DOHH2 (cell line): Measurements from ENCODE around the gene C20orf96.

Source experiments
- H3F3A ChIP-seq: fragments of 200-600 bp; sonication (generic), shearing (Covaris generic); 2 replicates; pipeline ENCODE4 v1.6.0; 2016; ENCODE audit warnings: antibody characterized with exemption, mild to moderate bottlenecking; ENCODE audit not compliant: control insufficient read depth, insufficient read depth
- H3K27ac ChIP-seq: fragments of 200-600 bp; sonication (generic); 2 replicates; pipeline ENCODE4 v1.5.1; 2014; ENCODE audit warnings: low read depth, mild to moderate bottlenecking, low read length, moderate library complexity
- H3K27me3 ChIP-seq: fragments of 200-600 bp; sonication (generic); 2 replicates; pipeline ENCODE4 v1.6.1; 2014; ENCODE audit warnings: mild to moderate bottlenecking, low read length, mixed read lengths; ENCODE audit not compliant: control insufficient read depth
- H3K36me3 ChIP-seq: fragments of 200-600 bp; sonication (generic); 2 replicates; pipeline ENCODE4 v1.6.1; 2014; ENCODE audit warnings: mild to moderate bottlenecking, low read length, moderate library complexity, mixed read lengths; ENCODE audit not compliant: control insufficient read depth
- H3K4me1 ChIP-seq: fragments of 200-600 bp; sonication (generic); 2 replicates; pipeline ENCODE4 v1.6.1; 2014; ENCODE audit warnings: mild to moderate bottlenecking, low read length, mixed read lengths; ENCODE audit not compliant: control insufficient read depth
- H3K4me2 ChIP-seq: fragments of 200-600 bp; sonication (generic); 2 replicates; pipeline ENCODE4 v1.6.0; 2014; ENCODE audit warnings: mild to moderate bottlenecking, low read length, moderate library complexity
- H3K4me3 ChIP-seq: fragments of 200-600 bp; sonication (generic); 2 replicates; pipeline ENCODE4 v1.5.1; 2014; ENCODE audit warnings: mild to moderate bottlenecking, low read length, mixed read lengths
- H3K79me2 ChIP-seq: fragments of 200-600 bp; sonication (generic); 2 replicates; pipeline ENCODE4 v1.6.1; 2014; ENCODE audit warnings: mild to moderate bottlenecking, low read length, mixed read lengths; ENCODE audit not compliant: control insufficient read depth
- H3K9me2 ChIP-seq: fragments of 200-600 bp; sonication (generic); replicated peaks from 2 replicates; pipeline ENCODE4 v1.6.1; 2014; ENCODE audit warnings: mild to moderate bottlenecking, low read length, mixed read lengths; ENCODE audit not compliant: control insufficient read depth
- H3K9me3 ChIP-seq: fragments of 200-600 bp; sonication (generic); 2 replicates; pipeline ENCODE4 v1.6.1; 2014; ENCODE audit warnings: antibody characterized with exemption, low read length, mixed read lengths; ENCODE audit not compliant: control insufficient read depth, insufficient read depth
- H4K20me1 ChIP-seq: fragments of 200-600 bp; sonication (generic); 2 replicates; pipeline ENCODE4 v1.6.0; 2014; ENCODE audit warnings: low read depth, mild to moderate bottlenecking, antibody characterized with exemption, low read length, moderate library complexity; ENCODE audit not compliant: control insufficient read depth, insufficient read depth
- EZH2phosphoT487 ChIP-seq: fragments of 200-600 bp; sonication (generic); IDR thresholded peaks from 2 replicates; pipeline ENCODE4 v1.6.1; 2017; ENCODE audit warnings: borderline replicate concordance, mild to moderate bottlenecking, antibody characterized with exemption, low read length, moderate library complexity, mixed read lengths
- TF ChIP-seq, protein P1 (sequence below): fragments of 200-600 bp; sonication (generic); IDR thresholded peaks from one replicate; pipeline ENCODE4 v1.5.1; 2014; ENCODE audit warnings: antibody characterized with exemption, mild to moderate bottlenecking, low read depth, low read length; ENCODE audit not compliant: poor library complexity, severe bottlenecking

C20orf96 gene

DNA sequence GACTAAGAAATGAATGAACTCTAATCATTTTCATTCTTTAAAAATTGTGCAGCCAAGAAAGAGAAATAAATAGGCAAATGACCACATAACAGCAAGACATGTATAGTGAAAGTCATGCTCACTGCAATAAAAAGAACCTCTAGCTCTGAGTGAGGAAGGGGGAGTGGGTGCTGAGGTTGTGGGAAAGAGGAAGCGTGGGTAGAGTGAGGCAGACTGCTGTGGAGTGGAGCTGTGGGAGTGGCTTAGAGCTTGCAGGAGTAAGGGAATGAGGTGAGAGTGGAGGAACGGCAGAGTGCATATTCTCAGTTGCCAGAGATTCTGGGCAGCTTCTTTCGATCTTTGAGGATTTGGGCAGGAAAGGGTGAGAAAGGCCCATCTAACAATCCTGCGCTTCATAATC lies 53.1 kb downstream of the C20orf96 start:
- Histone ChIP-seq H3K9me2 (no peaks in the 10 kb centered on the region), H3K9me3 (no peaks in the 10 kb centered on the region), H4K20me1 (no peaks in the 10 kb centered on the region), H3F3A (no peaks in the 10 kb centered on the region), H3K79me2 (no peaks in the 10 kb centered on the region), H3K27me3 (peaks cover 11% of the 10 kb centered on the region), H3K4me3 (no peak overlapping the region), H3K36me3 (no peaks in the 10 kb centered on the region), H3K4me2 (no peak overlapping the region), H3K4me1 (no peaks in the 10 kb centered on the region), H3K27ac (no peak overlapping the region)
- TF ChIP-seq, protein P1, sequence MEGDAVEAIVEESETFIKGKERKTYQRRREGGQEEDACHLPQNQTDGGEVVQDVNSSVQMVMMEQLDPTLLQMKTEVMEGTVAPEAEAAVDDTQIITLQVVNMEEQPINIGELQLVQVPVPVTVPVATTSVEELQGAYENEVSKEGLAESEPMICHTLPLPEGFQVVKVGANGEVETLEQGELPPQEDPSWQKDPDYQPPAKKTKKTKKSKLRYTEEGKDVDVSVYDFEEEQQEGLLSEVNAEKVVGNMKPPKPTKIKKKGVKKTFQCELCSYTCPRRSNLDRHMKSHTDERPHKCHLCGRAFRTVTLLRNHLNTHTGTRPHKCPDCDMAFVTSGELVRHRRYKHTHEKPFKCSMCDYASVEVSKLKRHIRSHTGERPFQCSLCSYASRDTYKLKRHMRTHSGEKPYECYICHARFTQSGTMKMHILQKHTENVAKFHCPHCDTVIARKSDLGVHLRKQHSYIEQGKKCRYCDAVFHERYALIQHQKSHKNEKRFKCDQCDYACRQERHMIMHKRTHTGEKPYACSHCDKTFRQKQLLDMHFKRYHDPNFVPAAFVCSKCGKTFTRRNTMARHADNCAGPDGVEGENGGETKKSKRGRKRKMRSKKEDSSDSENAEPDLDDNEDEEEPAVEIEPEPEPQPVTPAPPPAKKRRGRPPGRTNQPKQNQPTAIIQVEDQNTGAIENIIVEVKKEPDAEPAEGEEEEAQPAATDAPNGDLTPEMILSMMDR = no peak
- no peak for TF ChIP-seq EZH2phosphoT487

DNA sequence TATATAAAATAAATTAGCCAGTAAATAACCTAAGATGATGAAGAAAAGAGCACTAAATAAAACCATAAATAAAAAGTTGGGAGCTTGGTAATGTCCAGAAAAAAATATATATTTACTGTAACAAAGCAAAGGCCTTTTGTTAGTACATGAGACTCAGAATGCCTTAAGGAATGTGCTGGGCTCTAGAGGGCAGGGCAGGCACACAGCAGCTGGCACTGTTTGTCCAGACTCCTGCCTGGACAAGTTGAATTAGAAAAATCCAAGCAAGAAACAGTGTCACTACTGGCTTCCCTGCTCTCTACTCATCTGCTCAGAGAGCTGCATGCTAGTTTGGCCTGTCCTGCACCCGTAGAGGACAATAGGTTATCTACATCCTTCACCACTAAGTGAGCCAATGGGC lies 54.7 kb downstream of the C20orf96 start:
- no peak for TF ChIP-seq EZH2phosphoT487
- TF ChIP-seq, protein P1 = no peak
- no peak overlapping the region for H3K4me2 ChIP-seq
- H4K20me1 ChIP-seq = no peaks in the 10 kb centered on the region
- no peaks in the 10 kb centered on the region for H3K9me2 ChIP-seq
- H3F3A ChIP-seq = no peaks in the 10 kb centered on the region
- no peaks in the 10 kb centered on the region for H3K4me1 ChIP-seq
- no peaks in the 10 kb centered on the region for H3K79me2 ChIP-seq
- H3K4me3 ChIP-seq = no peak overlapping the region
- H3K27ac ChIP-seq = no peak overlapping the region
- no peaks in the 10 kb centered on the region for H3K36me3 ChIP-seq
- no peaks in the 10 kb centered on the region for H3K9me3 ChIP-seq
- peaks cover 5% of the 10 kb centered on the region; the same call in 1 of the 2 replicates for H3K27me3 ChIP-seq

DNA sequence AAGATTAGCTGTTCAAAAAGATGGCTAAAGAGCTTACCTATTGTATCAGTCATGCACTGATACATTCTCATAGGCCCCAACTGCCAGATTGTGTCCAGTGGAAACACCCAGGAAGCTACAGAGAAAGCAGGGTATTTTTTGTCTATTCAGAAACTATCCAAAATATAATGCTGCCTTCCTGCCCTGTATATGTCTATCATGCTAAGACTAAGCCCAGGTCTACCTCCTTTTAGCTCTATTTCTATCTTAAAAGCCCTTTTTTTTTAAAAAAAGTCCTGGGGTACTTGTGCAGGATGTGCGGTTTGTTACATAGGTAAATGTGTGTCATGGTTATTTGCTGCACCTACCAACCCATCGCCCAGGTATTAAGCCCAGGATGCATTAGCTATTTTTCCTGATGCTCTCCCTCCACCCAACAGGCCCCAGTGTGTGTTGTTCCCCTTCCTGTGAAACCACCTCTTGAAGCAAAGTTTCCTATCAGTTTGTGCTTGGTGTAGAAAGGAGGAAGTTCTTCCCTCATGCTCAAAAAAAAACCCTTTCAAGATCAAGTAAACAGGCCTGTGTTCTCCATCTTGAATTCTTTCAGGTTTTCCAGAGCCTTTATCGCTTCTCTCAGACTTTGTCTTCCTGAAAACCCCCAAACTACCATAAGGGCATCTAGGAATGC lies 63.0 kb downstream of the C20orf96 start:
- Histone ChIP-seq H3K36me3 (no peaks in the 10 kb centered on the region), H3K4me2 (no peak overlapping the region), H3K9me3 (no peaks in the 10 kb centered on the region), H3K9me2 (no peaks in the 10 kb centered on the region), H3K4me1 (no peaks in the 10 kb centered on the region), H3K79me2 (no peaks in the 10 kb centered on the region), H3K4me3 (no peak overlapping the region), H4K20me1 (no peaks in the 10 kb centered on the region), H3F3A (no peaks in the 10 kb centered on the region), H3K27me3 (peaks cover 20% of the 10 kb centered on the region), H3K27ac (no peak overlapping the region)
- TF ChIP-seq EZH2phosphoT487 = no peak
- TF ChIP-seq, protein P1 = no peak
